GM13977 (cell line): ENCODE measurements around the gene AUTS2.
A peak's percentile ranks its signal among the peaks of the same experiment; 100 is the strongest.

ENCODE experiments used
- DNase-seq: peaks from one replicate; pipeline ENCODE4 v3.0.0; 2012; ENCODE audit warnings: low spot score
- CTCF ChIP-seq: IDR thresholded peaks from 2 replicates; pipeline ENCODE4 v1.5.1; 2012; ENCODE audit warnings: mild to moderate bottlenecking, control low read depth; ENCODE audit not compliant: insufficient read depth; ENCODE audit errors: extremely low read depth, missing control alignments
- in situ Hi-C: fragments of 300-500 bp; cut with MboI; formaldehyde crosslinking; loops from one replicate; pipeline ENCODE4 v1.12.0; 2022; ENCODE audit warnings: low sequenced_read_pairs, low pct_unique_long_range_greater_than_20kb, mixed read lengths, inconsistent platforms; ENCODE audit not compliant: unreplicated experiment

The AUTS2 gene

DNA sequence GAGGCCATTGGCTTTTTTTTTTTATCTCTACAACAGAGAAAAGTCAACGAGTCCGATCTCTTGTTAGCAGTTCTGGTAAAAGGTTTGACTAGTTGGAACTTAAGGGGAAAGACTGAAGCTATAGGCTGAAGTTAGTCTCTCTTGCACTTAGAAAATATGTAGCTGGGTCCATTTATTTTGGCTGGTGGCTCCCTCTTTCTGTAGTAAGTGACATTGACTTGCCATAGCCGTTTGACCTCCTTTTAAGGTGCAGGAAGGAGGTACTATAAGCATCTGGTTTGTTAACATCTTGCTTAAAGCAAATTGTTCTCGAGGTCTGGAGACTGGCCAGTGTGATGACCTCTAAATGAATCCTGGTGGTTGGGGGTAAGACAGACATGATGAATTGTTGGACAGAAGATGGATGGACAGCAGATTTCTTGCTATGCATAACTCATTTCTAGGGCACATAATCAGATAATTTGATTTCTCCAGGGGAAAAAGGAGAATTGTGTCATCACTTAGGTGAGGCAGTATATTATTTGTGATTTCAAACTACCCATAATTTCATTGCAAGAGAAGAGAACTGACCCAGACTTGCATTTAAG is 1177.4 kb downstream of the AUTS2 start:
- in situ Hi-C loops = no loop called here
- TF ChIP-seq CTCF = peak; percentile 49
- DNase-seq = no peak

DNA sequence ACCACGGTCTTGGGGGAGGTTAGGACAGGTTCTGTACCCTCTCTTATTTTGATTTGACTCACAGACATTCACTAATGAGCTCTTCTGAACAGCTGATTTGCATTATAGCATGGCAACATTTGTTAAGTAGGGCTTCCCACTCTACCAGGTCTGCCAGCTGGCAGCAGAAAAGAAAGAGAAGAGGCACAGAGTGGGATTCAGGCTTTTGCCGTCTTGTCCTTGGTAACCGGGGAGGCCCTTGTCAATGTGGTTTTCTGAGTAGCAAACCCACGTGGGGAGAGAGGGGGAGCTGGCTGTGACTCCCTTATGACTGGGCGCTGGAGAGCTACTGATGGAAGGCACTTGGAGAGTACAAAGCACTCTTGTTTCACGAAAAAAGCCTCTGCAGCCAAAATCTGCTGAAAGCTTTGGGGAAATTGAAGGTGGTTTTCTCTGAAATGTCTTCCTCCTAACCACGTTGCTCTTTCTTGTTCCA is 1178.4 kb downstream of the AUTS2 start:
- no peak for TF ChIP-seq CTCF
- in situ Hi-C loops = no loop called here
- no peak for DNase-seq

- in situ Hi-C loops = no loop called here
- TF ChIP-seq CTCF = no peak
- DNase-seq = no peak
These were observed 1179.0 kb downstream of the AUTS2 start for GRCh38 chr7:70777251-70777650.

DNA sequence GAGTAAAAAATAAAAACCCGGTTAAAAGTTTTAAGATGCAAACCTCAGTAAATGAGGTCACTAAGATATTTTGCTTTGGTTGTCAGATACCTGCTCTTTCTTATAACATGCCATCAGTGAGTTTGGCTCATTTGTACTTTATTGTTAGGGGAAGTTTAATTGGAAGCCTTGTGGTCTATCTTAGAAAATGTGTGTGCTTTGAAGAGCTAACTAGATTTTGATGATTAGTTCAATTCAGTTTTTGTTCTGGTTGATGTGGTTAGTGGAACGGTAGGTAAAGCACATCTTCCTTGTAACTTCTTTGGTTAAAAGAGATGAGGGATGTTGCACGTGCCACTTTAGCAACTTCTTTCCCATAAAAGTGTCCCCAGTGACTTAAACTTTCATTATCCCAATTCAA is 1180.3 kb downstream of the AUTS2 start:
- in situ Hi-C loops = no loop called here
- DNase-seq = no peak
- no peak for TF ChIP-seq CTCF

DNA sequence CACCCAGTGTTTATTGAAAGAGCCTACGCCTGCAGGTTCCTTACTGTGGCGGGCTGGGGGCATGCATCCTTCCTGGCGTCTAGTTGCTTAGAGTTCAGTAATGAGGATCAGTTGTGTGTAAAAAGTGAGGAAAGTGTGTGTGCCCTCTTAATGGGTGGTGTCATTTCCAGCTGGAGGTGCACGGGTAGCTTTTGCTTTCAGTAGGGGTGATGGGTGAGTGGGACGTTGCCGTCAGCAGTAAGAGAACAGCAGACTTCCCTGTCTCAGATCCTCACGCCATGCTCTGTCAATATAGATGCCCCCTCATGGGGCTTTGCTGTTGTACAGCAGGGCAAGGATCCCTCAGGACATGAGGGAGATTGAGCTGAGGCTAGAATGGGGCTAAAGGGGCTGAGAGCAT is 1181.0 kb downstream of the AUTS2 start:
- no peak for TF ChIP-seq CTCF
- in situ Hi-C loops = no loop called here
- DNase-seq = no peak

GRCh38 chr7:70781922-70782311 is 1183.6 kb downstream of the AUTS2 start:
- in situ Hi-C loops = no loop called here

More at GRCh38 chr7:70781922-70782311, 1183.6 kb downstream of the AUTS2 start:
- no peak for TF ChIP-seq CTCF
- no peak for DNase-seq
